Osteoblast (primary cell): ENCODE data around the gene CRTC1. TPM values are rescaled to one million over a fixed set of nuclear protein-coding genes. Genes with fewer than 3 reads are reported as not detected.

Experiments
- DNase-seq: peaks from one replicate; pipeline ENCODE4 v3.0.0; 2011; ENCODE audit warnings: low spot score, mixed read lengths; ENCODE audit not compliant: insufficient read length; ENCODE audit errors: missing footprints
- H2AFZ ChIP-seq: 2 replicates; pipeline ENCODE4 v1.6.0; 2011; ENCODE audit warnings: mild to moderate bottlenecking, low read length
- H3K27ac ChIP-seq: 2 replicates; pipeline ENCODE4 v1.5.1; 2011; ENCODE audit warnings: mild to moderate bottlenecking, low read depth, low read length, moderate library complexity
- H3K27me3 ChIP-seq: 2 replicates; pipeline ENCODE4 v1.6.0; 2012; ENCODE audit warnings: mild to moderate bottlenecking, control low read depth, inconsistent platforms, low read length, moderate library complexity; ENCODE audit not compliant: insufficient read depth
- H3K36me3 ChIP-seq: 2 replicates; pipeline ENCODE4 v1.5.1; 2011; ENCODE audit warnings: mild to moderate bottlenecking, low read length, control low read depth, moderate library complexity; ENCODE audit not compliant: insufficient read depth
- H3K4me1 ChIP-seq: 2 replicates; pipeline ENCODE4 v1.5.1; 2011; ENCODE audit warnings: mild to moderate bottlenecking, low read length, control low read depth, moderate library complexity; ENCODE audit not compliant: insufficient read depth
- H3K4me2 ChIP-seq: 2 replicates; pipeline ENCODE4 v1.6.0; 2011; ENCODE audit warnings: mild to moderate bottlenecking, low read length; ENCODE audit not compliant: insufficient read depth
- H3K4me3 ChIP-seq: fragments of 200-600 bp; sonication (generic); 3 replicates; pipeline ENCODE4 v1.5.1; 2012; ENCODE audit warnings: mild to moderate bottlenecking, low read length, inconsistent platforms; ENCODE audit not compliant: insufficient read depth
- H3K79me2 ChIP-seq: 2 replicates; pipeline ENCODE4 v1.6.0; 2012; ENCODE audit warnings: mild to moderate bottlenecking, low read length, control low read depth, inconsistent platforms; ENCODE audit not compliant: insufficient read depth
- H3K9me3 ChIP-seq: 2 replicates; pipeline ENCODE4 v1.5.1; 2011; ENCODE audit warnings: low read depth, low read length, control low read depth
- H4K20me1 ChIP-seq: 2 replicates; pipeline ENCODE4 v1.6.0; 2012; ENCODE audit warnings: mild to moderate bottlenecking, low read length, control low read depth; ENCODE audit not compliant: insufficient read depth
- CTCF ChIP-seq: IDR thresholded peaks from 2 replicates; pipeline ENCODE4 v1.5.1; 2011; ENCODE audit warnings: mild to moderate bottlenecking, low read depth, low read length, moderate library complexity; ENCODE audit errors: extremely low read depth
- total RNA-seq: library from RNA; depleted of rRNA; stranded (reverse); fragments of >200 nt; gene quantifications from 2 replicates; pipeline ENCODE4 v1.2.3, GENCODE V29; 2012

CRTC1 gene
- total RNA-seq, 1 donor, result 4.0 TPM

DNA sequence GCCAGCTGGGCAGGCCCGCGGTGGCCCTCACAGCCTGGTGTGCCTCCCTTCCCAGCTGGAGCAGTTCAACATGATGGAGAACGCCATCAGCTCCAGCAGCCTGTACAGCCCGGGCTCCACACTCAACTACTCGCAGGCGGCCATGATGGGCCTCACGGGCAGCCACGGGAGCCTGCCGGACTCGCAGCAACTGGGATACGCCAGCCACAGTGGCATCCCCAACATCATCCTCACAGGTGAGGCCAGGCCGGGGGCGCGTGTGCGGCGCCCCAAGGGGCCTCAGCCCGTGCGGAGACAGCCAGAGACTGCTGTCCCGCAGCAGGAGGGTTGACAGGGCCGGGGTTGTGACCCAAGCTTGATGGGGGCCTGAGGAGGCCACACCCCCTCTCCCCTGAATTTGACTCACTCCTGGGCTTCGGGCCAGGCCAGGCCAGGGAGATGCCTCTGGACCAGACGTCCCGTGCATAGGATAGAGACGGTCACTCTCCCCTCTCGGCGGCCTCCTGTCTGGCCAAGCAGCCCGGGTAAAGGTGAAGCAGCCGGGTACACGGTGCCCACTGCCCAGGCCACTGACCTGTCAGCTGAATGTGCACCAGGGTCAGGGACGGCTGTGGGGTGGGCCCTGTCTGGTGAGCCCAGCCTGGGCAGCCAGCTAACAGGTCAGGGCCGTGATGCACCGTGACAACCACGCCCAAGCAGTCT lies 92.3 kb downstream of the CRTC1 start:
- Histone ChIP-seq H3K79me2 (no peaks in the 10 kb centered on the region), H3K27ac (peak overlapping the region; percentile 73), H3K4me3 (peak overlapping the region; percentile 3), H3K9me3 (no peaks in the 10 kb centered on the region), H3K27me3 (no peaks in the 10 kb centered on the region), H2AFZ (no peak overlapping the region), H3K4me2 (peak overlapping the region; percentile 44), H3K4me1 (peaks cover 14% of the 10 kb centered on the region), H4K20me1 (peaks cover 3% of the 10 kb centered on the region), H3K36me3 (no peaks in the 10 kb centered on the region)
- TF ChIP-seq CTCF, result no peak
- peak; percentile 100 for DNase-seq

GRCh38 chr19:18776288-18776594 lies 92.8 kb downstream of the CRTC1 start:
- peak overlapping the region; percentile 73 for H3K27ac ChIP-seq
- peak; percentile 54 for TF ChIP-seq CTCF
- H3K4me3 ChIP-seq, result peak overlapping the region; percentile 3
- peaks cover 2% of the 10 kb centered on the region for H4K20me1 ChIP-seq
- H3K27me3 ChIP-seq, result no peaks in the 10 kb centered on the region
- H2AFZ ChIP-seq, result no peak overlapping the region
- H3K79me2 ChIP-seq, result no peaks in the 10 kb centered on the region
- H3K36me3 ChIP-seq, result no peaks in the 10 kb centered on the region
- H3K9me3 ChIP-seq, result no peaks in the 10 kb centered on the region
- DNase-seq, result peak; percentile 100
- H3K4me2 ChIP-seq, result peak overlapping the region; percentile 44
- peaks cover 14% of the 10 kb centered on the region for H3K4me1 ChIP-seq

- no peak for TF ChIP-seq CTCF
- Histone ChIP-seq H3K79me2 (no peaks in the 10 kb centered on the region), H3K9me3 (no peaks in the 10 kb centered on the region), H3K27me3 (no peaks in the 10 kb centered on the region), H3K27ac (peak overlapping the region; percentile 73), H3K36me3 (no peaks in the 10 kb centered on the region), H4K20me1 (peaks cover 2% of the 10 kb centered on the region), H3K4me2 (peak overlapping the region; percentile 44), H3K4me3 (no peak overlapping the region), H3K4me1 (peaks cover 14% of the 10 kb centered on the region), H2AFZ (no peak overlapping the region)
- peak; percentile 97 for DNase-seq
Observed at GRCh38 chr19:18776736-18777135, 93.3 kb downstream of the CRTC1 start.

- Histone ChIP-seq H3K79me2 (no peaks in the 10 kb centered on the region), H3K27me3 (no peaks in the 10 kb centered on the region), H3K4me3 (peak overlapping the region; percentile 10), H3K9me3 (no peaks in the 10 kb centered on the region), H3K27ac (no peak overlapping the region), H3K36me3 (no peaks in the 10 kb centered on the region), H2AFZ (no peak overlapping the region), H3K4me1 (peaks cover 14% of the 10 kb centered on the region), H4K20me1 (peaks cover 3% of the 10 kb centered on the region), H3K4me2 (peak overlapping the region; percentile 9)
- DNase-seq, result peak; percentile 82
- no peak for TF ChIP-seq CTCF
Observed at GRCh38 chr19:18777301-18778075, 94.0 kb downstream of the CRTC1 start.
